HEK293 (cell line): ENCODE data around the gene COL1A1.

ENCODE experiments used
- CTCF ChIA-PET: fragments of 350-600 bp; formaldehyde crosslinking; extraction: SDS; loops from one replicate; lab custom pipeline; 2021; ENCODE audit warnings: antibody characterized with exemption; lab: Yijun Ruan, JAX
- POLR2A ChIA-PET: fragments of 300-600 bp; formaldehyde crosslinking; extraction: SDS; loops from one replicate; lab custom pipeline; 2020; ENCODE audit warnings: antibody characterized with exemption, inconsistent platforms; lab: Yijun Ruan, JAX
- H3K27ac ChIP-seq: fragments of 200-500 bp; sonication (Bioruptor generic); 2 replicates; pipeline ENCODE4 v1.5.1; 2014; ENCODE audit warnings: low read depth, low read length, control low read depth, inconsistent platforms; ENCODE audit errors: extremely low read depth
- H3K36me3 ChIP-seq, 2 experiments: fragments of 200-500 bp in 1 of 2; sonication (Bioruptor generic) in 1 of 2; 1 replicate in 1 of 2; 2 replicates in 1 of 2; pipeline ENCODE4 v1.5.1; 2014 to 2017; ENCODE audit warnings: inconsistent platforms in 2 of 2, low read length in 2 of 2; ENCODE audit not compliant: control insufficient read depth in 2 of 2, insufficient read depth in 1 of 2
- H3K4me1 ChIP-seq: fragments of 200-500 bp; sonication (Bioruptor generic); 2 replicates; pipeline ENCODE4 v1.5.1; 2014; ENCODE audit warnings: mild to moderate bottlenecking, low read length, inconsistent platforms; ENCODE audit not compliant: control insufficient read depth, insufficient read depth
- H3K4me3 ChIP-seq: 2 replicates; pipeline ENCODE4 v1.5.1; 2011; ENCODE audit warnings: low read depth, mild to moderate bottlenecking, control low read depth, low read length, moderate library complexity
- H3K9me3 ChIP-seq: fragments of 200-500 bp; sonication (Bioruptor generic); 2 replicates; pipeline ENCODE4 v1.5.1; 2014; ENCODE audit warnings: low read depth, low read length, inconsistent platforms; ENCODE audit not compliant: control insufficient read depth, insufficient read depth
- EGR2 ChIP-seq: fragments of 450-650 bp; formaldehyde crosslinking; IDR thresholded peaks from 2 replicates; pipeline ENCODE4 v1.5.1; 2016; ENCODE audit warnings: low read depth, missing biosample characterization, missing genetic modification characterization
- ELK4 ChIP-seq: IDR thresholded peaks from 2 replicates; pipeline ENCODE4 v1.6.1; 2011; ENCODE audit warnings: mild to moderate bottlenecking, low read depth, low read length, borderline replicate concordance
- GFI1B ChIP-seq: fragments of 450-650 bp; formaldehyde crosslinking; IDR thresholded peaks from 2 replicates; pipeline ENCODE4 v1.5.1; 2016; ENCODE audit warnings: missing biosample characterization, missing genetic modification characterization
- KLF9 ChIP-seq: fragments of 450-650 bp; formaldehyde crosslinking; IDR thresholded peaks from 2 replicates; pipeline ENCODE4 v1.5.1; 2016; ENCODE audit warnings: missing biosample characterization, missing genetic modification characterization, low read depth
- SETDB1 ChIP-seq: IDR thresholded peaks from one replicate; pipeline ENCODE4 v1.6.1; 2017; ENCODE audit warnings: mild to moderate bottlenecking, low read length, moderate library complexity, mixed read lengths; ENCODE audit not compliant: insufficient read length
- ZNF10 ChIP-seq: fragments of 450-650 bp; formaldehyde crosslinking; IDR thresholded peaks from 2 replicates; pipeline ENCODE4 v1.5.1; 2017; ENCODE audit warnings: missing biosample characterization, missing genetic modification characterization
- ZNF174 ChIP-seq: fragments of 450-650 bp; formaldehyde crosslinking; IDR thresholded peaks from 2 replicates; pipeline ENCODE4 v1.5.0; 2017; ENCODE audit warnings: missing biosample characterization, mild to moderate bottlenecking, missing genetic modification characterization
- ZNF184 ChIP-seq: fragments of 450-650 bp; IDR thresholded peaks from 2 replicates; pipeline ENCODE4 v1.5.1; 2018; ENCODE audit warnings: missing biosample characterization, mild to moderate bottlenecking, missing genetic modification characterization
- ZNF433 ChIP-seq: fragments of 450-650 bp; formaldehyde crosslinking; IDR thresholded peaks from 2 replicates; pipeline ENCODE4 v1.5.1; 2016; ENCODE audit warnings: missing biosample characterization, missing genetic modification characterization, low read depth
- ZNF529 ChIP-seq: fragments of 450-650 bp; formaldehyde crosslinking; IDR thresholded peaks from 2 replicates; pipeline ENCODE4 v1.5.1; 2017; ENCODE audit warnings: missing genetic modification characterization, missing biosample characterization; ENCODE audit not compliant: insufficient replicate concordance
- ZNF548 ChIP-seq: fragments of 450-650 bp; formaldehyde crosslinking; IDR thresholded peaks from 2 replicates; pipeline ENCODE4 v1.5.1; 2016; ENCODE audit warnings: missing biosample characterization, missing genetic modification characterization
- ZNF571 ChIP-seq: fragments of 450-650 bp; formaldehyde crosslinking; IDR thresholded peaks from 2 replicates; pipeline ENCODE4 v1.5.0; 2017; ENCODE audit warnings: missing biosample characterization, missing genetic modification characterization
- ZNF610 ChIP-seq: fragments of 450-650 bp; formaldehyde crosslinking; IDR thresholded peaks from 2 replicates; pipeline ENCODE4 v1.5.1; 2016; ENCODE audit warnings: missing biosample characterization, missing genetic modification characterization, borderline replicate concordance
- ZNF837 ChIP-seq: fragments of 450-650 bp; formaldehyde crosslinking; IDR thresholded peaks from 2 replicates; pipeline ENCODE4 v1.5.1; 2016; ENCODE audit warnings: missing biosample characterization, missing genetic modification characterization
- TF ChIP-seq, protein P1 (sequence below): fragments of 450-650 bp; formaldehyde crosslinking; IDR thresholded peaks from 2 replicates; pipeline ENCODE4 v1.5.1; 2016; ENCODE audit warnings: missing biosample characterization, missing genetic modification characterization
- TF ChIP-seq, protein P2 (sequence below): fragments of 450-650 bp; formaldehyde crosslinking; IDR thresholded peaks from 2 replicates; pipeline ENCODE4; 2016; ENCODE audit warnings: missing biosample characterization, missing genetic modification characterization
- TF ChIP-seq, protein P3 (sequence below): fragments of 450-650 bp; formaldehyde crosslinking; IDR thresholded peaks from 2 replicates; pipeline ENCODE4 v1.5.1; 2016; ENCODE audit warnings: missing biosample characterization, missing genetic modification characterization

Gene COL1A1

DNA sequence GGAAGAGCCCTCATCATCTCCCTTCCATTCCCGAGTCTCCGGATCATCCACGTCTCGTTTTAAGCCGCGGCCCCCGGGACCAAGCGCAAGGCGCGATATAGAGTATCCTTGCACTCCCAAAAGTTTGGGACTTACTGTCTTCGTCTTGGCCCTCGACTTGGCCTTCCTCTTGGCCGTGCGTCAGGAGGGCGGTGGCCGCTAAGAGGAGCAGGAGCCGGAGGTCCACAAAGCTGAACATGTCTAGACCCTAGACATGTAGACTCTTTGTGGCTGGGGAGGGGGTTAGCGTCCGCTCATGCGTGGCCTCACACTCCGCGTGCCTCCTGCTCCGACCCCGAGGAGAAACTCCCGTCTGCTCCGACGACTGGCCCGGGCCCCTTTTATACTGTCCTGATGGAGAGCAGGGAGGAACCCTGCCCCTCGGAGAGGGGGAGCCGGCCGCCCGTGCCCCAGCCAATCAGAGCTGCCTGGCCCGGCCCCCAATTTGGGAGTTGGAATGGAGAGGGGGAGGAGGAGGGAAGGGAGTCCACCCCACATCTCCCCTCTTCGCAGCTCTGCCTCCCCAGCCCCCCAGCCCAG, at the start of gene COL1A1:
Gene COL1A1 (minus strand): TSS at position 356 of the 579 bp plus-strand sequence. CDS start 118 bp downstream, at position 238.
- H3K4me1 ChIP-seq: no peaks in the 10 kb centered on the region
- no peak within 1 kb of the TSS for H3K27ac ChIP-seq
- TF ChIP-seq ZNF174: no peak
- TF ChIP-seq, protein P1, sequence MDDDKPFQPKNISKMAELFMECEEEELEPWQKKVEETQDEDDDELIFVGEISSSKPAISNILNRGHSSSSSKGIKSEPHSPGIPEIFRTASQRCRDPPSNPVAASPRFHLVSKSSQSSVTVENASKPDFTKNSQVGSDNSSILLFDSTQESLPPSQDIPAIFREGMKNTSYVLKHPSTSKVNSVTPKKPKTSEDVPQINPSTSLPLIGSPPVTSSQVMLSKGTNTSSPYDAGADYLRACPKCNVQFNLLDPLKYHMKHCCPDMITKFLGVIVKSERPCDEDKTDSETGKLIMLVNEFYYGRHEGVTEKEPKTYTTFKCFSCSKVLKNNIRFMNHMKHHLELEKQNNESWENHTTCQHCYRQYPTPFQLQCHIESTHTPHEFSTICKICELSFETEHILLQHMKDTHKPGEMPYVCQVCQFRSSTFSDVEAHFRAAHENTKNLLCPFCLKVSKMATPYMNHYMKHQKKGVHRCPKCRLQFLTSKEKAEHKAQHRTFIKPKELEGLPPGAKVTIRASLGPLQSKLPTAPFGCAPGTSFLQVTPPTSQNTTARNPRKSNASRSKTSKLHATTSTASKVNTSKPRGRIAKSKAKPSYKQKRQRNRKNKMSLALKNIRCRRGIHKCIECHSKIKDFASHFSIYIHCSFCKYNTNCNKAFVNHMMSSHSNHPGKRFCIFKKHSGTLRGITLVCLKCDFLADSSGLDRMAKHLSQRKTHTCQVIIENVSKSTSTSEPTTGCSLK: 0 out of 2 replicates have a peak, but pooled peaks have one; percentile 52
- CTCF ChIA-PET: interaction anchor here (0.6 to 18.0 kb wide), 36 partner anchors 10 to 1693 kb away, joined by 3 to 487 read pairs (median 5); partner anchors contain the start of genes SGCA and TMEM92
- H3K4me3 ChIP-seq: peak within 1 kb of the TSS; percentile 41
- POLR2A ChIA-PET: interaction anchor here (0.6 to 2.5 kb wide), 4 partner anchors 11 to 316 kb away, joined by 3 to 11 read pairs (median 5); no protein-coding TSS in a partner anchor
- H3K9me3 ChIP-seq: no peaks in the 10 kb centered on the region
- peaks cover 0 to 12% of the 10 kb centered on the region in 2 experiments; a peak in 1 of 3 replicates for H3K36me3 ChIP-seq

DNA sequence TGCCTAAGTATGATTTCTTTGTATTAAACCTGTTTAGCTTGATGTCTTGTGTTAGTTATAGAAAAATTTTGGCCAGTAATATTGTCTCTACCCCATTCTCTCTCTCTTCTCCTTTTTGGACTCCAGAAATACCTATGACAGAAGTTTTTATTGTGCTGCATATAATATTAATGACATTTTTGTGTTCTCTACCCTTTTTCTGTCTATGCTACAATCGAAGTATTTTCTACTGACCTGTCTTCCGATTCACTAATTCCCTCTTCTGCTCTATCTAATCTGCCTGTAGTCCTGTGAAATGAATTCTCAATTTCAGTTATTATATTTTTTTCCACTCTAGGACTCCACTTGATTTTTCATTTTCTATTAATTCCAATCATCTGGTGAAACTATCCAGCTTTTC, 46.8 kb upstream of the COL1A1 start:
- H3K36me3 ChIP-seq: no peaks in the 10 kb centered on the region
- peak; percentile 45 for TF ChIP-seq SETDB1
- no peak for TF ChIP-seq ZNF10 (tag by site-specific recombination)
- TF ChIP-seq ZNF548: no peak
- TF ChIP-seq, protein P2, sequence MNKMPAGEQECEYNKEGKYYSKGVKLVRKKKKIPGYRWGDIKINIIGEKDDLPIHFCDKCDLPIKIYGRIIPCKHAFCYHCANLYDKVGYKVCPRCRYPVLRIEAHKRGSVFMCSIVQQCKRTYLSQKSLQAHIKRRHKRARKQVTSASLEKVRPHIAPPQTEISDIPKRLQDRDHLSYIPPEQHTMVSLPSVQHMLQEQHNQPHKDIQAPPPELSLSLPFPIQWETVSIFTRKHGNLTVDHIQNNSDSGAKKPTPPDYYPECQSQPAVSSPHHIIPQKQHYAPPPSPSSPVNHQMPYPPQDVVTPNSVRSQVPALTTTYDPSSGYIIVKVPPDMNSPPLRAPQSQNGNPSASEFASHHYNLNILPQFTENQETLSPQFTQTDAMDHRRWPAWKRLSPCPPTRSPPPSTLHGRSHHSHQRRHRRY (tag by site-specific recombination): no peak
- H3K9me3 ChIP-seq: peaks cover 13% of the 10 kb centered on the region
- CTCF ChIA-PET: interaction anchor here (0.7 to 1.3 kb wide), 5 partner anchors 14 to 212 kb away, joined by 3 to 6 read pairs (median 3); partner anchors contain the start of gene COL1A1
- H3K4me1 ChIP-seq: no peaks in the 10 kb centered on the region
- POLR2A ChIA-PET: no interaction called here
- H3K4me3 ChIP-seq: no peak overlapping the region
- no peak overlapping the region for H3K27ac ChIP-seq

DNA sequence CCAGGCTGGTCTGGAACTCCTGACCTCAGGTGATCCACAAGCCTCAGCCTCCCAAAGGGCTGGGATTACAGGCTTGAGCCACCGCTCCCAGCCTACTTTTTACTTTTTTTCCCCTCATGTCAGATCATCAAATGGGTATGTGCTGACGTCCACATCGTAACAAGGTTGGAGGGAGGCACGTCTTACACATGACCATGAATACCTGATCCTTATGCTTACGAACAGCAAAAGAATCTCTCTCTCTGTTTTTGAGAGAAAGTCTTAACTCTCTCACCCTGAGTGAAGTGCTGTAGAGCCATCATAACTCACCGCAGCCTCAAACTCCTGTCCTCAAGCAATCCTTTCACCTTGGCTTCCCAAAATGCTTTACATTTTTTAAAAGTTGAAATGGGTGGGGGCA, 43.3 kb upstream of the COL1A1 start:
- TF ChIP-seq ZNF184 (tag by site-specific recombination) (no peak), GFI1B (no peak), ZNF610 (no peak), ZNF433 (tag by site-specific recombination) (no peak), ELK4 (no peak), KLF9 (tag by site-specific recombination) (no peak), ZNF837 (tag by site-specific recombination) (no peak), EGR2 (tag by site-specific recombination) (no peak), ZNF529 (tag by site-specific recombination) (no peak), ZNF571 (tag by site-specific recombination) (no peak)
- TF ChIP-seq, protein P3, sequence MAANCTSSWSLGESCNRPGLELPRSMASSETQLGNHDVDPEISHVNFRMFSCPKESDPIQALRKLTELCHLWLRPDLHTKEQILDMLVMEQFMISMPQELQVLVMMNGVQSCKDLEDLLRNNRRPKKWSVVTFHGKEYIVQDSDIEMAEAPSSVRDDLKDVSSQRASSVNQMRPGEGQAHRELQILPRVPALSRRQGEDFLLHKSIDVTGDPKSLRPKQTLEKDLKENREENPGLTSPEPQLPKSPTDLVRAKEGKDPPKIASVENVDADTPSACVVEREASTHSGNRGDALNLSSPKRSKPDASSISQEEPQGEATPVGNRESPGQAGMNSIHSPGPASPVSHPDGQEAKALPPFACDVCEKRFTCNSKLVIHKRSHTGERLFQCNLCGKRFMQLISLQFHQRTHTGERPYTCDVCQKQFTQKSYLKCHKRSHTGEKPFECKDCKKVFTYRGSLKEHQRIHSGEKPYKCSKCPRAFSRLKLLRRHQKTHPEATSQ (tag by site-specific recombination): no peak
- Histone ChIP-seq H3K9me3 (peaks cover 10% of the 10 kb centered on the region), H3K4me1 (no peaks in the 10 kb centered on the region), H3K4me3 (no peak overlapping the region), H3K36me3 (no peaks in the 10 kb centered on the region), H3K27ac (no peak overlapping the region)
- ChIA-PET CTCF (interaction anchor here (1.6 kb wide), 1 partner anchor 44 kb away, joined by 6 read pairs; the partner anchor contains the start of gene COL1A1), POLR2A (no interaction called here)
